HG03045 (cell line): ENCODE results near the gene CYSLTR2.
"Not testable (repeated sequence)": the region's sequence is repeated elsewhere in the genome, so short reads cannot be mapped to it uniquely, and the experiment has no call there.

Source experiments
- ATAC-seq: cut with Tn5 transposase; IDR thresholded peaks from one replicate; pipeline ENCODE4 v1.9.1; 2021; ENCODE audit warnings: mild to moderate bottlenecking, moderate library complexity; ENCODE audit not compliant: unreplicated experiment

CYSLTR2 gene

DNA sequence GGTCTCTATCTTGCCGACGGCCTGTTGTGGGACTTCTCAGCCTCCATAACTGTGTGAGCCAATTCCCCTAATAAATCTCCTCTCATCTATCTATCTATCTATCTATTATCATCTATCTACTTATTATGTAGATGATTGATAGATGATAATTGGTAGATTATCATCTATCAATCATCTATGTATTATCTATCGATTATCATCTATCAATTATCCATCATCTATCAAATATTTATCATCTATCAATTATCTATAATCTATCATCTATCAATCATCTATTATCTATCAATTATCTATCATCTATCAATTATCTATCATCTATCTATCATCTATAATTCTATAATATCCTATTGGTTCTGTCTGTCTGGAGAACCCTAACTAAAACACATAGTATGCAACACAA is 33.5 kb downstream of the CYSLTR2 start:
- no peak for ATAC-seq

DNA sequence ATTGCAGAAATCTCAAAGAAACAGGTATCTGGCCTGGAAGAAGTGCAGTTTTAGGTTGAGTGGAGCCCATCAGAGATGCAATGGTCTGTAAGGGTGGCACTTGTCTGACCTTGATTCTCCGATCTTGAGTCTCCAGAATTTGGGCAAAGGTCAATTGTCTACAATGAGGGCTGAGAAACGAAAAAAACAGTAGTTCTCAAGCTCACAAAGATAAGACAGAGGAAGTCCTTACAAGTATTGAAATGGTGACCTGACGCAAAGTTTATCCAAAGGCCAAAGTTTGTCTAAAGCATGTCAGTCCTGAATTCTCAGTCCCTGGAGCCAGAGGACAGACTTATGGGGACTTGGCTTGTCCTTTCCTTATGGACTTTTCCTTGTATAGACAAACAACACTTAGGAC is 40.3 kb downstream of the CYSLTR2 start:
- no peak for ATAC-seq

DNA sequence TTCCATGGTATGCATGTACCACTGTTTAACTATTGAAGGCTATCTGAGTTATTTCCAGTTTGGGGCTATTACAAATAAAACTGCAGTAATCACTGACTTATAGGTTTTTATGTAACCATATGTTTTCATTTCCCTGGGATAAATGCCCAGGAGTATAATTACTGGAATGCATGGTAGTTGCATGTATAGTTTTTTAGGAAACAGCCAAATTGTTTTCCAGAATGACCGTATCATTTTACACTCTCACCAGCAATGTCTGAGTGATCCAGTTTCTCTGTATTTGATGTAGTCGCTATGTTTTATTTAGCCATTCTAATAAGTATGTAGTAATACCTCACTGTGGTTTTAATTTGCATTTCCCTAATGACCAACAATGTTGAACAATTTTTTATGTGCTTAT is 42.0 kb downstream of the CYSLTR2 start:
- ATAC-seq = no peak

DNA sequence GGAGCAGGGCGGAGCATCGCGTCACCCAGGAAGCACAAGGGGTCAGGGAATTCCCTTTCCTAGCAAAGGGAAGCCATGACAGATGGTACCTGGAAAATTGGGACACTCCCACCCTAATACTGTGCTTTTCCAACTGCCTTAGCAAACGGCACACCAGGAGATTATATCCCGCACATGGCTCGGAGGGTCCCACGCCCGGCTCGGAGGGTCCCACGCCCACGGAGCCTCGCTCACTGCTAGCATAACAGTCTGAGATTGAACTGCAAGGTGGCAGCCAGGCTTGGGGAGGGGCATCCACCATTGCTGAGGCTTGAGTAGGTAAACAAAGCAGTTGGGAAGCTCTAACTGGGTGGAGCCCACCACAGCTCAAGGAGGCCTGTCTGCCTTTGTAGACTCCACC is 42.9 kb downstream of the CYSLTR2 start:
- not testable (repeated sequence) for ATAC-seq

GRCh38 chr13:48707405-48707804 is 53.7 kb downstream of the CYSLTR2 start:
- no peak for ATAC-seq

DNA sequence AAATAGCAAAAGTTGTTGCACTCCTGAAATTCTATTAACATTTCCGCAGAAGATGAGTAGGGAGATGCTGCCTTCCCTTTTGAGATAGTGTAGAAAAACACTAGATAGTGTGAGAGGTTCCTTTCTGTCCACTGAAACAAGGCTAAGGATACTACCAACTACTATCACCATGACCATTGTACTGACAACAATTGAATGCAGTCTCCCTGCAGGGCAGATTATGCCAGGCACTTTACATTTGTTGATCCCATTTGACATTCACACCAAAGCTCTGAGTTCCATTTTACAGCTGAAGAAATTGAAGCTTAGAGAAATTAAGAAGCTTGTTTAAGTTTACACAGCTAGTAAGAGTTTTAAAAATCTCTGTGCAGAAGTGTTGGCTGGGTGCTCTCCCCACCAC is 55.0 kb downstream of the CYSLTR2 start:
- ATAC-seq = no peak

DNA sequence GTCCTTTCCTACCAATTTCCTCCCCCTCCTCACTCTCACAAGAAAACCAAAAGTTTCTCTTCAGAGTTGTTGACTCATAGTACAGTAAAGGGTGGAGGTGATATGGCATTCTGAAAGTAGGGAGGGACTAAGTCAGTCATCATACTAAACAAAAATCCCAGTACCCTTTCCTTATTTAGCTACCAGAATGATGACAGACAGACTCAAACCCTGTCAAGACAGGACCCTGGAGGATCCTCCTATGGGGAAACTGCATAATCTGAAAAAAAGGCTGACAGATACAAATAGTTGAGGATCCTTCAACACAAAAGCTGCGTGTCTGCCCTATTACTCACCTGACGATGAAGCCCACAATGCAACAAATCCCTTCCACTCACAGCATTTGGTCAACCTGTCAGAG is 55.5 kb downstream of the CYSLTR2 start:
- ATAC-seq = no peak

GRCh38 chr13:48710160-48710559 is 56.4 kb downstream of the CYSLTR2 start:
- ATAC-seq = no peak

DNA sequence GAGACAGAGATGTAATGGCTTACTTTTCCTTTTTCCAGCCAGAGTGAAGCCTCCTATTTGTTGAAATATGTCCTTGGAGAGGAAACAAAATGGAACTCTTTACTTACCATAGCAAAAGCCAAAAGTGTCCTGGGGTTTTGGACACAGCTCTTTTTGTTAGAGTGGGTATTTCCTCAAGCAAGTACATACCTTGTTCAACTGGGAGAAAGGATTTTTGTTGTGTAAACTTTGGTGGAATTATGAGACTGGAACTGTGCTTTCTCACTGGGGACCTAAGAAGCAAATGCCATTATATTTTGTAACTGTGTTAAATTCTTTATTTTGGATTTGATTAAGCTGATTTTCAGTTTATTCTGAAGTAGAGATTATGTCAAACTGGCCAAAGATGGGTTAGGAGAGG is 58.4 kb downstream of the CYSLTR2 start:
- no peak for ATAC-seq

GRCh38 chr13:48715977-48716376 is 62.2 kb downstream of the CYSLTR2 start:
- ATAC-seq = no peak

DNA sequence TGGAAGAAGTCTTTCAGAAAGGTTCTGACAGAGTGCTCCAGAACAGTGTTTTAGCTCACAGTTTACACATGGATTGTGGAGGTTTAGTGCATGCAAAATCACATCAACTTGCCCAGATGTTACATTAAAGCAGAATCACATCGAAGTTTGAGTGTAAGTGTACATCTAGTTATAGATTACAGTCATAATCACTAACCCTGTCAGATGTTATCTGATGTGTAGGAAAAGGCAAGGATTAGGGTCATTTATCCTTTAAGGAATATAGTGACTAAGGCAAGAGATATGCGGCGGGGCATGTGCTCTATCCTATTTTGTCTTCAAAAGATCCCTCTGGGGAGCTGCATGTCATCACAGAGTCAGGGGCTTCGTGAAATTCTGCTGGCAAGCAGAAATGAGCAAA is 66.9 kb downstream of the CYSLTR2 start:
- no peak for ATAC-seq

DNA sequence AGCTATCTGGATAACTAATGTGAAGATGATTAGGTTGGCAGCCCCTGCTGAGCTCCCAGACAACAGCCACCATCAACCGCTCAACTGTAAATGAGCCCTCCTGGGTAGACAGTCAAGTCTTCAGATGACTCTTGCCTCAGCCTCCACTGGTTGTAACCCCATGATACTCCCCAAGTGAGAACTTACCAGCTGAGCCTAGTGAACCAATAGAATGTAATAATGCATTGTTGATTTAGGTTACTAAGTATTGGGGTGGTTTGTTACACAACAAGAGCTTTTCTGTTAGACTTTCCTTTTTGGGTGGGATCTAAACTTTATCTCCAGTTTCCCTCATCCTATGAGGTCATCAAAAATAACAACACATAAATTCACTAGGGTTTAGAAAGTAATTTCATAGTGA is 69.4 kb downstream of the CYSLTR2 start:
- no peak for ATAC-seq

DNA sequence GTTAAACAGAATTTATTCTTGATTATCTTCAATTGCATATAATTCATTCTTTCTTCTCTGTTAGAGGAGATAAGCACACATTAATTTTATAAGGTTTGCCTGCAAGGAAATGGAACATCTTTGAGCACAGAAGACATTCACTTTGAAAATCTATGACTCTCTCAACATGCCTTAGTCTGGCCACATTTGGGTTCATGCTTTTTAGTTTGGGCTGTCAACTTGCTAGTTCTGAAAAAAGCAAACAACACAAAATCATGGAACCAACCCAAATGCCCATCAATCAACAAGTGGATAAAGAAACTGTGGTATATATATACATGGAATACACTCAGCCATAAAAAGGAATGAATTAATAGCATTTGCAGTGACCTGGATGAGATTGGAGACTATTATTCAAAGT is 71.5 kb downstream of the CYSLTR2 start:
- ATAC-seq = no peak

GRCh38 chr13:48726711-48727110 is 73.0 kb downstream of the CYSLTR2 start:
- ATAC-seq = no peak

DNA sequence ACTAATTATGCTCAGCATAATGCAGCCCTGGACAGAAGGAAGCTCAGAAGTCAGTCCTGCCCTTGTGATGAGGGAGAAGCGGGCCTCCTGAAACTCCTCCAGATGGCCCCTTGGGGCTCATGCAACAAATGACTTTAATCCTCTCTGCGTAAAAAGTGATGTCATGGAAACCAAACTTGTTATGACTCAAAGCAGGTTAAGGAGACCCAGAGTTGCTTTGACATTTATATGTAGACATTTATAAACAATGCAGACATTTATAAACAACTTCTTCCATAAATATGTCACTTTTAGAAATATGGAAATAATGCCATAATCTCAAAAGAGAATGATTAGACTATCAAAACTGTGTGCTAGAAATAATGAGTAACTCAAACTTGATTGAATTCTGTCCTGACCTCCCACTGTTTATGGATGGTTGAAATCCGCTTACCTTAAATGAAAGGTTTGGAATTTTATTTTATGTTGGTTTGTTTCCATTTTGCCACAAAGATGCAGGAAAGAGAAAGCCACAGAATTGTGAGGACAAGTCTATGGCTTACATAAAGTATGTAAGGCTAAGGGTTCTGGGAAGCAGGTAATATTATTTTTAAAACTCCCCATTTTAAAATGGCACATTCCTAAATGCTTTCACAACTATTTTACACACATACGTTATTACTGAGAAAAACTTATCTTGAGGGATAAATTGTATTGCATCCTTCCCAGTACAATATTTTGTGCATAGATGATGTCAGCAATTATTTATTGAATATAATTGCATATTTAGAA is 73.7 kb downstream of the CYSLTR2 start:
- ATAC-seq = no peak

GRCh38 chr13:48728226-48728625 is 74.5 kb downstream of the CYSLTR2 start:
- no peak for ATAC-seq

DNA sequence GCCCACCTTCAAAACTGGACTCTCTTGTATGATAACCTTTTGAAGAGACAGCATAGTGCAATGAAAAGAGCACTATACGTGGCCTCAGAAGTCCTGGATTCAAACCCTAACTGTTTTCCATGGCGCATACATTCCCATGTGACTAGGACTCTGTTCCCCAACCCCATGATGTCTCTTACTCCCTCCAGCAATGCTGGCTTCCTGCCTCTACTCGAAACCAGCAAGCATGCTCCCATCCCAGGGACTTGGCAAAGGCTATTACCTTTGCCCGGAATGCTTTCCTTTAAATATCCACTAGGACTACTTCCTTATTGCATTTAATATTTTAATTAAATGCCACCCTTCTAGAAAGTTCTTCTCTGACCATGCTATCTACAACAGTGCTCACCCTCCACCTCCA is 75.1 kb downstream of the CYSLTR2 start:
- no peak for ATAC-seq

- ATAC-seq = no peak
Observed at GRCh38 chr13:48729856-48730255, 76.1 kb downstream of the CYSLTR2 start.

DNA sequence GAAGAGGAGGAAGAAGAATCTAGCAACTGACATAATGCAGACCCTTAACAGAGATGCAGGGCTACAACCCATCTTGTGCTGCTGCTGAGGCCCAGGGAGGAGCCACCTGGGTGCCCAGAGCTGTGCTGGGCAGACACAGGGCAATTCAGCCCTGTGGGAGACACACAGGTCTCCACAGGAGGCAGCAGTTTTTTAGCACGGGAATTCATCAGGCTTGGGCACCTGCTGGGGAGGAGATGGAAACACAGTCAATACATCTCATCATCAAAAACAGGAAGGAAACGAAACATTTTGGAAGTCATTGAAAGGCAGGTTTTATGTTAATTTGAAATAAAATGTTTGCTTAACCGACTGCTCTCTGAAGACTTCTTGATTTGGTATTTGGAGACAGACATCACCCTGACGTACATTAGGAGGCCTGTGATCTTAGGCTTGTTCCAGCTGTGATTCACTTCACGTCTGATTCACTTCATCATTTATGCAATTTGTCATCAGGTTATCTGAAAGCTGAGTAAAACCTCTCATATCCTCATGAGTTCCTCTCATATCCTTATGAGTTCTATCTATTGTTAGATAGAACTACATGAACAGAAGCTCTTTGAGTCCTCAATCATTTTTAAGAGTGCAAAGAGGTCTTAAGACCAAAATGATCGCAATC is 77.4 kb downstream of the CYSLTR2 start:
- no peak for ATAC-seq

DNA sequence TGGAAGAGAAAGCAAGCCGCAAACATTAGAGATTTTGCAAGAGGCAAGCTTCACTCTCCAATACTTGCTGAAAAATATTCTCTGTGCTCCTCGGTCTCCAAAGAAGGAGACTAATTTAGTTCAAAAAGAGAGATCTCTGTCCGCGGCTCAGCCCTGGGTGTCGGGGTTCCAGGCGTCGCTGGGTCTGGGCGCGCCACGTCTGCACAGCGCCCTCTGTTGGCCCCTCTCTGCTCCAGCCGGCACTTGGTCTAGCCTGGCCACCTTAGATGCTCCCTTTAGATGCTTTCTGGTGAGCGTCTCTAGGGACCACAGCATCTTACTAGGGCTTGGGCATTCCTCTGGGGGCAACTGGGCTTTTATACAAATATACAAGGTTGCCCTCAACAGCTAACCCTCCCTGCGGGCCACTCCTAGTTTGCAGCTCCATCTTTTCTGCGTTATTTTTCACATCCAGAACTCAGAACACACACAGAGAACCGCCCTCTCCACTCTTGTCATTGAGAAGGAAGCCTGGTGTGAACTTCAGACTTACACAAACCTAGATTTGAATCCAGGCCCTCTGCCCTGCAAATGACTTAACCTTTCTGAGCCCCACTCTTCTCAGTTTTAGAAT is 78.3 kb downstream of the CYSLTR2 start:
- ATAC-seq = peak; percentile 81

GRCh38 chr13:48733739-48734335 is 80.1 kb downstream of the CYSLTR2 start:
- ATAC-seq = no peak

DNA sequence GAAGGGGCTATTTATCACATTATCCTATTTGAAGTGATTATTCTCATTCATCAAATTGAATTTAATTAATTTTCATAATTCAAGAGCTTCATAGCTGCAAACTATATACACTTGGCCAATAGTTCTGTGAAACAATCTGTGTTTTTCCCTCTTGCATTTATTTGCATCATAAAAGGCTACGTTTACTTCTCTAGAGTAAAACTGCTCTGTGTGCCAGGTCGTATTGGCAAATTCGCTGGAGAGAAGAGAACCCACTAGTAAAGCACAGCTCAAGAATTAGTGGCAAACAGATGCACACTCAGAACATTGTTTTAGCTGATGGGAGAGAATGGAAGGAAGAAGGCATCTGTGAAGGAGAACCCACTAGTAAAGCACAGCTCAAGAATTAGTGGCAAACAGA is 81.8 kb downstream of the CYSLTR2 start:
- no peak for ATAC-seq
